Activated T-cell treated with anti-CD3 and anti-CD28 coated beads, Interleukin-2, amount 50 U/mL, for 24 hours (primary cell): ENCODE results near the gene FAM241B.

Experiments used
- DNase-seq: peaks from one replicate; pipeline ENCODE4 v3.0.0-alpha.2; 2020
- H3K27ac Mint-ChIP-seq: 2 replicates; pipeline ENCODE4 v1.8.0; 2020; ENCODE audit warnings: mild to moderate bottlenecking, mixed read lengths
- H3K27me3 Mint-ChIP-seq: 2 replicates; pipeline ENCODE4 v1.8.0; 2020; ENCODE audit warnings: mixed read lengths
- H3K36me3 Mint-ChIP-seq: 2 replicates; pipeline ENCODE4 v1.8.0; 2020; ENCODE audit warnings: low read depth, mixed read lengths
- H3K4me1 Mint-ChIP-seq: 2 replicates; pipeline ENCODE4 v1.8.0; 2020; ENCODE audit warnings: low read depth, mixed read lengths
- H3K4me3 Mint-ChIP-seq: 2 replicates; pipeline ENCODE4 v1.8.0; 2020; ENCODE audit warnings: mild to moderate bottlenecking, moderate library complexity, mixed read lengths
- H3K9me3 Mint-ChIP-seq: 2 replicates; pipeline ENCODE4 v1.8.0; 2020; ENCODE audit warnings: mixed read lengths

FAM241B gene

DNA sequence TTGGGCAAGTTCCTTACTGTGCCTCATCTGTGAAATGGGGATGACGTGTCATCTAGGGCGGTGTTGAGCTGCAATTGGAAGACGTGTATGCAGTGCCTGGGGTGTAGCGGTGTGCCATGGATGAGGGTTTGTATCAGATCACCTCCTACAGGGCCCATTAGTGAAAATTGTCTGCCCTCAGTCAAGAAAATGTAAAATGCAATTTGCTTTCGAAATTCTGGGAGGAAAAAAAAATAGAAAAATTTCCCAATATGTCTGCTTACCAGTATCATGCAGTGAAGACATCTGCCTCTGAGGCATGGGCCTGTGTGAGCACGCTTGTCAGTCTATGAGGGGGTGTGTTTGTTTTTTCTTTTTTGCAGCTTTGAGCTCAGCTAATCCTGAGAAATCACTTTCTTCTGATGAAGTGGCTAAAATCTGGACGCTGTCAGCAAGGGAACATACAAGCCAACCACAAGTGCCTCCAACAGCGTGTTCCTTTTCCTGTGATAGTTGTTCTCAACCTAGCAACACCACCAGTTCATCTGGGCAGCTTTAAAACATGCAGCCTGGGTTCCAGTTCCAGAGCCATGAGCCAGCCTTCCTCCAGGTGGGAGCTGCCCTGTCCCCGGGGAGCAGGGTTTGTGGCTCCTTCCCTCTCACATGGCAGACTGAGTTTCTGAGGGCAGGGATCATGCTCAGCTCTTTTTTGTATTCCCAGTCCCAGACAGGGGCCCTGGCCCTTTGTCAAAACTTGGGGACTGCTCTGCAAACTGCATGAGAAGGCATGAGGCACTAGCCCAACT lies 10.3 kb downstream of the FAM241B start:
- Mint-ChIP-seq H3K27ac (no peak overlapping the region), H3K27me3 (peaks cover 7% of the 10 kb centered on the region), H3K4me1 (no peaks in the 10 kb centered on the region), H3K9me3 (no peaks in the 10 kb centered on the region), H3K36me3 (no peaks in the 10 kb centered on the region), H3K4me3 (no peak overlapping the region)
- no peak for DNase-seq

DNA sequence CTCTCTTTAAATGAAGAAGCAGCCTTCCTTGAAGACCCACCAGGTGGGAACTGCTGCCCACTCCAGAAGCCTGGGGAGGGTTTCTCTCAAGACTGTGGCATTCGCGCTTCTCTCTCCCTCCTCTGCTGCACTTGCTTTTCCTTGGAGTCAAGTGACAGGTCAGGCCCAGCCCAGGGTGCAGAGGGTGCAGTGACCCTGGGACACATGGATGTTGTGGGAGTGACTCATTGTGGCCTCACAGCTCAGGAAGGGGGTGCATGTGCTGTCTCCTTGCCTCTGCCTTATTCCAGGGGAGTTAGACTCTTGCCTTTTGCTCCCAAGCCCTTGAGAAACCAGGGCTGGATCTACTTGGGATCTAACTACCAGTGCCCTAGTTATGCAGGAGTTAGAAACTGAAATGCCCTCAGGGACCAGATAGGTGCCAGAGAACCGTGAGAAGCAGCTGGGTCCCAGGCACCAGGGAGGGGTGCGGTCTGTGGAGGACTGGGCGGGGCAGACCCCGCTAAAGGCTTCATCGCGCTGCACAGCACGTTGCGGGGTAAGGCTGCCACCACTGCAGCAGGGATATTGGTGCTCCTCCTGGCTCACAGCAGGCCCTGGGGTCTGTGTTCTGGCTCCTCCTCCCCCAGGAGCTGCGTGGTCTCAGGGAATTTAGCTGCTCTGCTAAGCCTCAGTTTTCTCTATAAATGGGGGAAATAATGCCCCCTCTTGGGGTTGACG lies 11.4 kb downstream of the FAM241B start:
- Mint-ChIP-seq H3K4me3 (no peak overlapping the region), H3K27me3 (peaks cover 8% of the 10 kb centered on the region), H3K4me1 (no peaks in the 10 kb centered on the region), H3K27ac (no peak overlapping the region), H3K9me3 (no peaks in the 10 kb centered on the region), H3K36me3 (no peaks in the 10 kb centered on the region)
- DNase-seq: no peak

DNA sequence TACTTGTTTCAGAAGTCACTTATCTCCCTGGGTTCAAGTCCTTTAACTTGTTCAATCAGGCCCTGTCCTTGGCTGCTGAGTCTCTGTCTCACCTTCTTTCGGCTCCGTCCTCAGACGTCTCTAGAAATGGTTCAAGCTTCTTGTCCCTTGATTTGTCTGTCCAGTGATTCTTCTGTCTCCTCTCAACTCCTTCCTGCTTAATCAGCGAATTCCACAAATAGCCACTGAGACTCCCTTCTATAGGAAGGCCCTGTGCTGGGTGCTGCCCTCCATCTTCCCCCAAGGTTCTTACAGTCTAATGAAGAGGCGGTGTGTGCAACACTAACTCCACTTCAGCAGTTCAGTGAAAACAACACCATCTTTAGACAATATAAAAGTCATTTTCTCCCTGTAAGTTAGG lies 12.7 kb downstream of the FAM241B start:
- Mint-ChIP-seq H3K9me3 (no peaks in the 10 kb centered on the region), H3K27ac (no peak overlapping the region), H3K4me1 (no peaks in the 10 kb centered on the region), H3K27me3 (peaks cover 8% of the 10 kb centered on the region), H3K36me3 (no peaks in the 10 kb centered on the region), H3K4me3 (no peak overlapping the region)
- DNase-seq: no peak

DNA sequence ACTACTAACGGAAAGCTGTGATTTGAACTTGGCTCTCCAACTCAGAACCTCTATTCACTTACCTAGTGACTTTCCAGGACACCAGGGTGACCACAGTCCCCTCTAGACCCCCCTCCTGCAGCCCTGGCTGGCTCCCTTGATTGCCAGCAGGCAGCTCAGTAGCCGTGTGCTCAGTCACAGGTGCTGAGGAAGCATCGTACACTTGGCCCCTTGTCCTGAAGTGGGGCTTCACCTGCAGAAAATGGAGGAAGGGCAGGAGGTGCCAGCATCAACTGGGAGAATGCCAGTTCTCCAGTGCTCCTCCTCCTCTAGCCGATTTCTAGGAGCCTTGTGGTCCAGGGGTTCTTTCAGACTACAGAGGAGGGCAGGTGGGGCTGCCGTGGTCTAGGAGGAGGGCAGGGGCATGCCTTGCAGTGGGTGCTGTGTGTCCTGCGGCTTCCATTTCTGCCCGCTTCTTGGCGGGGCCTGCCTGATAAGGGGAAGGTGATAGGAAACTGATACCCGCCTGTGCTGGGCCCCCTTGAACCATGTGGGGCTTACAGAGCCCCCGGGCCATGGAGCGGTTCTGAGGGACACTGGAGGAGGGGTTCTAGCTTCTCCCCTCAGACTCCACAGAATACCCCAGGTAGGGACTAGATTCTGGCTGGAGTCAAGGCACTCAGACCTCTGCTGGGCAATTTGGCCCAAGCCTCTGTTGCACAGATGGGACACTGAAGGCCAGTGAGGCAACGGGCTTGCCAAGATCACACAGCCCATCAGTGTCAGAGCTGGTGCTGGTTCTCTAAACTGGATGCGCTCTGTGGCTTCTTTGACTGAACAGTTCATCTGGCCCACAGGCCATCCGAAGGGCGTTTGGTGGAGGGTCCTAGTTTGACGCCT lies 14.0 kb downstream of the FAM241B start:
- H3K27ac Mint-ChIP-seq: no peak overlapping the region
- no peaks in the 10 kb centered on the region for H3K4me1 Mint-ChIP-seq
- H3K4me3 Mint-ChIP-seq: no peak overlapping the region
- no peaks in the 10 kb centered on the region for H3K9me3 Mint-ChIP-seq
- H3K36me3 Mint-ChIP-seq: no peaks in the 10 kb centered on the region
- DNase-seq: no peak
- H3K27me3 Mint-ChIP-seq: peaks cover 8% of the 10 kb centered on the region

DNA sequence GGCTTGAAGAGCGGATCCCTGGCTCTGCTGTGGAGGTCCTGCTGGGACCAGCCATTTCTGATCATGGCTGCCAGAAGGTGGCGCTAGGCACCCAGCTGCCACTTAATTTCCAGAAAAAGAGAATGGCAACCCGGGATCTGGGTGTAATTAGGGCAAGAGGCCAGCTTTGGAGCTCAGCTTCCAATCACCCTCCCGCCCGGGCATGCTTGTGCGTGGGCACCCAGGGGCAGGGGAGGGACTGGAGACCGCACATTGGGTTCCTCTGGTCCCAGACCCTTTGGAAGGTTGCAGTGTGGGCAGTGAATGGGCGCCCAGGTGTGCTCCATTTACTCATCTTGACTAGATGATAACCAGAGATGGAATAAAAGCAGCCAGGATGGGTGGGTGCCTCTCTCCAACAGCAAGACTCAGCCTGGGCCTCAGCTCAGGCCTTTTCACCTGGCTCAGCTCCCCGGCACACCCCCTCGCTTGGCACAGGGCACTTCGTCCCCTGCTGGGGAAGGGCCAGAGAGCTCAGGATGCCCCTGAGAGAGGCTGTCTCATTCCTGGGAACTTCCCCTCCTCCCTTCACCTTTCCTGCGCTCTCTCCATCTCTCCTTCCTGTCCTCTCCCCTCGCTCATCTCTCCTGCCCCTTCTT lies 14.7 kb downstream of the FAM241B start:
- DNase-seq: peak; percentile 59
- no peaks in the 10 kb centered on the region for H3K36me3 Mint-ChIP-seq
- no peak overlapping the region for H3K27ac Mint-ChIP-seq
- no peak overlapping the region for H3K4me3 Mint-ChIP-seq
- no peaks in the 10 kb centered on the region for H3K4me1 Mint-ChIP-seq
- H3K27me3 Mint-ChIP-seq: peaks cover 8% of the 10 kb centered on the region
- no peaks in the 10 kb centered on the region for H3K9me3 Mint-ChIP-seq

DNA sequence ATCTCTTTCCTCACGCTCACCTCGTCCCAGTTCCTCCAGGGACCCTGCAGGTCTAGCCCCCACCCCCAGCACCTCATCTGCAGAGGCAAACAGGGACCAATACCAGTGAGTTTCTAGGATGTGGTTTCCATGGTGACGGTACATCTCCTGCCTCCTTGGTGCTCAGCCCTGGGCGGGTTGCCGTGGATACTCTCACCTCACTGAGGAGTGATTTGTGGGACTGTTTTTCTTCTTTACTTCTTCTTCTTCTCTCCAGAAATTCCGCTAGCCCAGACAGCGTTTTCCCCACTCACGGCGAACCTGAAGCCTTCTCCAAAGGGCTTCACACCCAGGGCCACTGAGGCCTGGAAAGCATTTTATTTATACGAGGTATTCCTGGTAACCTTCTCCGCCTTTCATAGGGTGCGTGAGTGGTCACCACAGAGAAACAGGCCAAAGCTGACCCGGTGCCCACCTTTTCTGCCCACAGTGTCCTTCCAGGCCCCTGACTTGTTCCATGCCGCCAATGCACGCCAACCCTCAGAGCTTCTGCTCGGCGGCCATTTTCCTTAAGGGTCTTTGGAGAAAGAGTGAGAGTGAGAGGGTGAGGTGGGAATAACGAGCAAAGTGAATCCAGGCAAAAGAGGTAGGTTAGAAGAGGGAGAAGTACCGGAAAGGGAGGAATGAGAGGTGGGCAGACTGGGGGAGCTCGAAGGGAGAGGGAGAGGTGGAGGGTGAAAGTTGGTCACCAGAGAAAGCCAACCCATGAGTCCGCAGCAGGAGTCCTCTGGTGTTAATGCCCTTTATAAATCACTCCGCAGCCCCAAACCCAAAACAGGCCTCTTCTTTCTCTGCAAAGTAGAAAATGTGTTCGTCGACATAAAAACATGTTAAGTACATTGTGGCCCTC lies 15.5 kb downstream of the FAM241B start:
- Mint-ChIP-seq H3K9me3 (no peaks in the 10 kb centered on the region), H3K4me1 (peaks cover under 1% of the 10 kb centered on the region), H3K27ac (no peak overlapping the region)

DNA sequence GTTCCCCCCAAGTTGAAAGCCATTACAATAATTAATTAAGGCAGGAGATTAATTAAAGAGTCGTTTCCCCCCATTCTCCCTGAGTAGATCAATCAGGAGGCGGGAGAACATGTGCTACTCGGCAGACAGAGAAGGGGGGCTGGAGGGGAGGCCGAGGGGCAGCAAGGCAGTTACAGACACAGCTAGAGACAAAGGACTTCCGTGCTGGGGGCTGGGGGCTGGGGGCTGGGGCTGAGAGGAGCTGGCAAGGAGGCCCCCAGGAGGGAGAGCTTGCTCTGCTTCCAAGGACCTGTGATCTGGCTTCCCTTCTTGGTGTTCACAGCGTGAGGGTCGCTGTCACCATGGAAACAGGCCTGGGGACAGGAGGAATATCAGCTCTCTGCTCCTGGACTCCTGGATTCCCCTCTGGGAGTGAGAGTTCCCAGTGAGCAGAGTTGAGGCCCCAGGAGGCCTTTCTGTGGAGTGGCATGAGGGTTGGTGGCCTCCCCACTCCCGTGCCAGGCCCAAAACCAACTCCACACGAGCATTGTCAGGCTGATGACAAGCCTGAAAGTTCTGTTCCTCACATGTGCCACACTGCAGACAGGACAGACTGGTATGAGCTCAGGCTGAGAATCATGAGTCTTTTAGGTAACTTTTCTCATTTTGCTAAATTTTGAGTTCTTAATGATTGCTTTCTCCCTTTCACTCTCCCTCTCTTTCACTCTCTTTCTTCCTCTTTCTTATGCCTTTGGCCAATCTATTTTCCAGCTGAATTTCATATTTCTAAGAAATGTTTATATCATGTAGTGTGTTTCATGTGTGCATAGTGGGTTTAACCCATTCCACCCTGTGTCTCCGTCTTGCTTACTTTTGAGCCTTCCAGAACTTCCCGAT lies 16.4 kb downstream of the FAM241B start:
- no peak overlapping the region for H3K4me3 Mint-ChIP-seq
- peaks cover 10% of the 10 kb centered on the region for H3K27me3 Mint-ChIP-seq
- peaks cover 9% of the 10 kb centered on the region for H3K4me1 Mint-ChIP-seq
- no peaks in the 10 kb centered on the region for H3K9me3 Mint-ChIP-seq
- H3K27ac Mint-ChIP-seq: no peak overlapping the region
- H3K36me3 Mint-ChIP-seq: no peaks in the 10 kb centered on the region
- no peak for DNase-seq

More for the DNA sequence above, 15.5 kb downstream of the FAM241B start:
- H3K4me3 Mint-ChIP-seq: no peak overlapping the region
- peaks cover 8% of the 10 kb centered on the region for H3K27me3 Mint-ChIP-seq
- no peak for DNase-seq
- H3K36me3 Mint-ChIP-seq: no peaks in the 10 kb centered on the region

DNA sequence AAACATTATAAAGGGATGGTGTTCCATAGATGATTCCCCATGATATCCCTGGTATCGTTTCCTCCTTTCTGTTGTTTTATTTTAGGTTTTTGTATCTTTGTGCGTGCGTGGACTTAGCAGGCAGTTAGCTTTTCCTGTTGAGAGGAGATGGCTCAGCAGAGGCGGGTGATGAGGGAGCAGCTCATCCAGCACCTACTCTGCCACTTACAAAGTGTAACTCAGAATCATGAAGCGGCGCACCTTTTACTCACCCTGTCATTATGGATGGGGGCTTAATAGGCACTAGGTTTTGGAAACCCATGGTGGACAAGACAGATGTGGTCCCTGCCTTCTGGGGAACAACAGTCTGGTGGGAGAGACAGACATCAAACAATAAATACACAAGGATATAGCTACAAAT lies 17.1 kb downstream of the FAM241B start:
- peaks cover 13% of the 10 kb centered on the region for H3K4me1 Mint-ChIP-seq
- peaks cover 10% of the 10 kb centered on the region for H3K27me3 Mint-ChIP-seq
- H3K4me3 Mint-ChIP-seq: no peak overlapping the region
- DNase-seq: no peak
- no peak overlapping the region for H3K27ac Mint-ChIP-seq
- H3K9me3 Mint-ChIP-seq: no peaks in the 10 kb centered on the region
- H3K36me3 Mint-ChIP-seq: no peaks in the 10 kb centered on the region

DNA sequence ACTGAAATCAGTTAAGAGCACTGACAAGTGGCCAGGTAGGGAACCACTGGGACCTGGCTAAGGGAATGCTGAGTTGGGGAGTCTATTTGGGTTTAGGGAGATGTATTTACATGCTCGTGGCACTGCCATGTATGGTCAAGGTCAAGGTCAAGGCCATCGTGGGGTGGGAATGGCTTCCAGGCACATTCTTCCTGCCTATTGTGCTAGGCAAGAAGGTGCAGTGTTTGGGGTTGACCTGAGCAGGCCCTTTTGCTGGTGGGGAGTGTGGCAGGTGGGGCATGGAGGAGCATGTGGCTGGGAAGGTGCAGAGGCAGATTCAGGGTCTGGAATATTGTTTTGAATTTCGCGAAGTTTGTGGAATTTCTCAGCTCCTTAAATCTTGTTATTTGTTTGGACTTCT lies 17.8 kb downstream of the FAM241B start:
- H3K9me3 Mint-ChIP-seq: no peaks in the 10 kb centered on the region
- H3K4me1 Mint-ChIP-seq: peaks cover 13% of the 10 kb centered on the region
- no peak for DNase-seq

DNA sequence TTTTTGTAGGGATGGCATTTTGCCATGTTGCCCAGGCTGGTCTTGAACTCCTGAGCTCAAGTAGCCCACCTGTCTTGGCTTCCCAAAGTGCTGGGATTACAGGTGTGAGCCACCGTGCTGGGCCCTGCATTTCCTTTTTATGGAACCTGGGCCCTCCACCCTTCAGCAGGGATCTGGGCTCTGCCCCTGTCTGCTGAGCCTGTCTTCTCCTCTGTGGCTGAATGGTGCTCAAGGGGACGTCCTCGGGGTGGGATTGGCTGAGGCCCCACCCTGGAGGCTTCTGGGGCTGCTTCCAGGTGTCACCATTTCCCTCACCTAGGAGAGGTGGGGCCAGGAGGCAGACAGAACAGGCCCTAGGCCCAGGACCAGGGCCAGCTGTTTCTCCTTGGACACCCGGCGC lies 18.4 kb downstream of the FAM241B start:
- no peaks in the 10 kb centered on the region for H3K9me3 Mint-ChIP-seq
- H3K27me3 Mint-ChIP-seq: peaks cover 7% of the 10 kb centered on the region
- H3K36me3 Mint-ChIP-seq: no peaks in the 10 kb centered on the region
- no peak overlapping the region for H3K27ac Mint-ChIP-seq
- no peak for DNase-seq
- H3K4me3 Mint-ChIP-seq: no peak overlapping the region
- peaks cover 13% of the 10 kb centered on the region for H3K4me1 Mint-ChIP-seq

More for the DNA sequence above, 17.8 kb downstream of the FAM241B start:
- Mint-ChIP-seq H3K36me3 (no peaks in the 10 kb centered on the region), H3K27me3 (peaks cover 10% of the 10 kb centered on the region), H3K27ac (no peak overlapping the region), H3K4me3 (no peak overlapping the region)

DNA sequence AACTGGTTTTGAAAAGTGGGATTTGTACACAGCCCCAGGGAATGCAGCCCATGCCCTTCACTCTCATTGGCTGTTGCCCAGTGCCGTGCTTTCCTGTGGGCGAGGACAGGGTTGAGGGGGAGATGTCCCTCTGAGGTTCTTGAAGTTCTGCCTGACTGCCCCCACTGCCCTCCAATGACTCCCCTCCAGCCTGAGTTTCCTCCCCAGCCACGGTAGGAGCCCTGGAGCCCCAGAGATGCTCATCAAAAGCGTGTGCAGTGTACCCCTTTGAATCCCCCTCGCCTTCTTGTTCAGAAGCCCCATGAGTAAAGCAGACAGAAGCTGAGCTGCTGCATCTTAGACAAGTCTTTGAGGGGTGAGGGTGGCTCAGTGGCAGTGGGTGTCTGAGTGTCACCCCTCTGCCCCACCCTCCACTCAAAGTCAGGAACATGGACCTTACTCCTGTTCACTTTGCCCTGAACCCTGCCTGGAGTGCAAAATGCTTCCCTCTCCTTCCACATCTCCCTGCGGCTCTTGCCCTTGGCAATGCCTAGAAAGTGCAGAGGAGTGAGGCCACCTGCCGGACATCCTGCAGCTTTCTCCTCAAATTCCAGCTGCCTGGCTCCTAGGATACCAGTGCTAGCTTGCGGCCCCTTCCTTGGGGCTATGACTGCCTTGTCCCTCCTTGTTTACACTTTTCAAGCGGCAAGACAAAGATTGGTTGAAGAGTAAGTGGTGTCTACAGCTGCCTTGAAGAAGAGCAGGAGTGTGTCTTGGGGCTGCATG lies 19.9 kb downstream of the FAM241B start:
- H3K27me3 Mint-ChIP-seq: peaks cover 6% of the 10 kb centered on the region
- no peaks in the 10 kb centered on the region for H3K36me3 Mint-ChIP-seq
- DNase-seq: no peak
- H3K4me3 Mint-ChIP-seq: no peak overlapping the region
- H3K27ac Mint-ChIP-seq: no peak overlapping the region
- no peaks in the 10 kb centered on the region for H3K9me3 Mint-ChIP-seq
- peaks cover 13% of the 10 kb centered on the region for H3K4me1 Mint-ChIP-seq

DNA sequence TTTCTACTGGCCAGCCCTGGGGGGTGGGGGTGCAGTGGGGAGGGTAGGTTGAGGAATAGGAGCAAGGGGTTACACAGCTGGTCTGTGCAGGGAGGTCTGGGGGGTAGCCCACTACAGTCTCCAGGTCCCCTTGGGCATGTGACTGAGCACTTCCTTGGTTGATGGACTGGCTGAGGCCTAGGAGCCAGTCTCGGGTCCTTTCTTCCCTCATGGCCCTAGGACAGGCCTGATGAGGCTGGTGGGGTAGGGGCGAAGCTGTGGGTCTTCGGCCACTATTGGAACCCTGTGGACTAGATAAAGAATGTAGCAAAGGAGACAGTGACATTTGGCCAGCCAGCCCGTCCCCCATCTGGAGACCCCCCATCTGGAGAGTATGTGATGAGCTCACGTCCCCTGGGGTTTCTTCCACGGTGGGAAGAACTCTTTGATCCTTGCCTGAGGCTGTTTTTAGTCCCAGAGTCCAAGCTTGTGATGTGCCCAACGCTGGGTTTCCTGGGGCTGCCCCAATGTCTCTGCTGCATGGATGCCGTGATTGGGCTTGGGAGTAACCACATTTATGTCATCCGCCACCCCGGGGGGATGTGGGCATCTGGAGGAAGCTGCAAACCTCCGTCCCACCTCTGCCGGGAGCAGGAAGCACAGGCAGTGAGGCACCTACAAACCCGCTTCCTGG lies 20.7 kb downstream of the FAM241B start:
- Mint-ChIP-seq H3K27me3 (peaks cover 2% of the 10 kb centered on the region), H3K9me3 (no peaks in the 10 kb centered on the region), H3K4me3 (no peak overlapping the region), H3K27ac (no peak overlapping the region), H3K4me1 (peaks cover 13% of the 10 kb centered on the region), H3K36me3 (no peaks in the 10 kb centered on the region)
- DNase-seq: no peak
